Caco-2 (cell line): ENCODE results near the gene TANK. TPM values are rescaled to one million over a fixed set of nuclear protein-coding genes. Genes with fewer than 3 reads are reported as not detected.
"Not testable (repeated sequence)": the region's sequence is repeated elsewhere in the genome, so short reads cannot be mapped to it uniquely, and the experiment has no call there.

Experiments
- BruUV-seq: library from RNA; stranded (reverse); fragments of 400-500 nt; replicated peaks from 2 replicates; lab custom pipeline; 2021; lab: Mats Ljungman, UMichigan
- CTCF ChIA-PET: fragments of 300-600 bp; sonication (Branson Sonifier 250); formaldehyde crosslinking; loops from one replicate; lab custom pipeline; 2022; ENCODE audit warnings: antibody characterized with exemption; lab: Charles Lee
- POLR2A ChIA-PET: fragments of 300-600 bp; sonication (Branson Sonifier 250); formaldehyde crosslinking; loops from one replicate; lab custom pipeline; 2022; ENCODE audit warnings: antibody characterized with exemption; lab: Charles Lee
- DNase-seq, 2 experiments: peaks; one replicate each; pipeline versions ENCODE4 v3.0.0 to v3.0.0-alpha.2; 2020 to 2022
- H3K27me3 ChIP-seq: replicated peaks from 2 replicates; pipeline ENCODE4 v1.6.0; 2011; ENCODE audit warnings: low read length; ENCODE audit not compliant: control insufficient read depth, insufficient read depth
- H3K36me3 ChIP-seq: 2 replicates; pipeline ENCODE4 v1.5.1; 2011; ENCODE audit warnings: low read length; ENCODE audit not compliant: control insufficient read depth, insufficient read depth
- H3K4me1 ChIP-seq: fragments of 250-450 bp; sonication (Bioruptor Pico); 2 replicates; pipeline ENCODE4 v1.5.1; 2020; ENCODE audit warnings: mild to moderate bottlenecking
- H3K4me3 ChIP-seq: 2 replicates; pipeline ENCODE4 v1.5.1; 2011; ENCODE audit warnings: low read depth, mild to moderate bottlenecking, control low read depth, low read length
- H3K9me3 ChIP-seq: fragments of 250-450 bp; sonication (Bioruptor Pico); 2 replicates; pipeline ENCODE4 v1.5.1; 2020; ENCODE audit warnings: mild to moderate bottlenecking, moderate library complexity
- H3K27ac Mint-ChIP-seq: one replicate; pipeline ENCODE4 v1.8.0; 2022; ENCODE audit warnings: mixed read lengths; ENCODE audit not compliant: unreplicated experiment
- H3K27me3 Mint-ChIP-seq: one replicate; pipeline ENCODE4 v1.8.0; 2022; ENCODE audit warnings: mixed read lengths; ENCODE audit not compliant: insufficient read depth, unreplicated experiment
- H3K36me3 Mint-ChIP-seq: one replicate; pipeline ENCODE4 v1.8.0; 2022; ENCODE audit warnings: mild to moderate bottlenecking, mixed read lengths; ENCODE audit not compliant: insufficient read depth, unreplicated experiment
- H3K4me1 Mint-ChIP-seq: one replicate; pipeline ENCODE4 v1.8.0; 2022; ENCODE audit warnings: low read depth, mixed read lengths; ENCODE audit not compliant: unreplicated experiment
- H3K4me3 Mint-ChIP-seq: one replicate; pipeline ENCODE4 v1.8.0; 2022; ENCODE audit warnings: mild to moderate bottlenecking, moderate library complexity, mixed read lengths; ENCODE audit not compliant: unreplicated experiment
- H3K9me3 Mint-ChIP-seq: one replicate; pipeline ENCODE4 v1.8.0; 2022; ENCODE audit warnings: mixed read lengths; ENCODE audit not compliant: unreplicated experiment
- CTCF ChIP-seq, 2 experiments: fragments of 200-600 bp in 1 of 2; IDR thresholded peaks; 1 replicate in 1 of 2; 2 replicates in 1 of 2; pipeline versions ENCODE4 v1.5.1 to v1.8.0; 2011 to 2022; ENCODE audit warnings: antibody characterized with exemption in 1 of 2, control low read depth in 1 of 2, inconsistent platforms in 1 of 2, low read depth in 1 of 2, low read length in 1 of 2, mild to moderate bottlenecking in 1 of 2, moderate library complexity in 1 of 2; ENCODE audit not compliant: insufficient read depth in 1 of 2, severe bottlenecking in 1 of 2, unreplicated experiment in 1 of 2
- intact Hi-C: fragments of 100-400 bp; cut with micrococcal nuclease; formaldehyde crosslinking; loops from one replicate; pipeline ENCODE4 v1.10.0; 2022; ENCODE audit not compliant: unreplicated experiment
- total RNA-seq: library from RNA; stranded (reverse); gene quantifications from 2 replicates; pipeline ENCODE4 v1.2.3, GENCODE V29; 2022

The TANK gene
- total RNA-seq, 1 experiment from 2014 or later, result 56.0 TPM

GRCh38 chr2:161269111-161269510, 108.9 kb downstream of the TANK start:
- ChIA-PET CTCF (no interaction called here), POLR2A (no interaction called here)
- H3K27me3 ChIP-seq, result no peaks in the 10 kb centered on the region
- H3K4me1 ChIP-seq, result no peaks in the 10 kb centered on the region
- no peaks in the 10 kb centered on the region for H3K4me1 Mint-ChIP-seq
- DNase-seq, result no peak
- H3K9me3 Mint-ChIP-seq, result peaks cover 7% of the 10 kb centered on the region
- H3K4me3 Mint-ChIP-seq, result no peak overlapping the region
- H3K27me3 Mint-ChIP-seq, result no peaks in the 10 kb centered on the region
- H3K36me3 ChIP-seq, result no peaks in the 10 kb centered on the region
- no TSS peak for BruUV-seq
- no peak overlapping the region for H3K27ac Mint-ChIP-seq
- intact Hi-C loops, result loop anchor here (5.0 kb wide), 1 partner anchor 272 kb away; no protein-coding TSS in a partner anchor
- 0 out of 2 replicates have a peak, but pooled peaks cover 4% of the 10 kb centered on the region for H3K9me3 ChIP-seq
- no peak overlapping the region for H3K4me3 ChIP-seq
- no peak for TF ChIP-seq CTCF (IDR thresholded peaks at IDR 0.05; ENCODE audit: insufficient read depth in 1 of 2, low read depth in 1 of 2, low read length in 1 of 2, severe bottlenecking in 1 of 2, unreplicated experiment in 1 of 2)
- H3K36me3 Mint-ChIP-seq, result no peaks in the 10 kb centered on the region

GRCh38 chr2:161273038-161273760, 113.0 kb downstream of the TANK start:
- H3K27ac Mint-ChIP-seq, result no peak overlapping the region
- intact Hi-C loops, result loop anchor here (1.0 to 5.0 kb wide), 3 partner anchors 22 to 50 kb away; no protein-coding TSS in a partner anchor
- Histone ChIP-seq H3K27me3 (no peaks in the 10 kb centered on the region), H3K4me1 (no peaks in the 10 kb centered on the region), H3K4me3 (no peak overlapping the region), H3K36me3 (no peaks in the 10 kb centered on the region), H3K9me3 (0 out of 2 replicates have a peak, but pooled peaks cover 4% of the 10 kb centered on the region)
- H3K27me3 Mint-ChIP-seq, result peaks cover 3% of the 10 kb centered on the region
- no peaks in the 10 kb centered on the region for H3K36me3 Mint-ChIP-seq
- H3K4me1 Mint-ChIP-seq, result no peaks in the 10 kb centered on the region
- DNase-seq, result peak in 1 of 2 experiments; percentile 66
- ChIA-PET POLR2A (no interaction called here), CTCF (interaction anchor here (0.7 kb wide), 1 partner anchor 8 kb away, joined by 4 read pairs; no protein-coding TSS in a partner anchor)
- no peak overlapping the region for H3K4me3 Mint-ChIP-seq
- peak; percentile 56 to 70 for TF ChIP-seq CTCF (IDR thresholded peaks at IDR 0.05; ENCODE audit: insufficient read depth in 1 of 2, low read depth in 1 of 2, low read length in 1 of 2, severe bottlenecking in 1 of 2, unreplicated experiment in 1 of 2)
- peaks cover 7% of the 10 kb centered on the region for H3K9me3 Mint-ChIP-seq
- no TSS peak for BruUV-seq

GRCh38 chr2:161278564-161279229, 118.5 kb downstream of the TANK start:
- POLR2A ChIA-PET, H3K36me3 ChIP-seq, DNase-seq, H3K27ac Mint-ChIP-seq, H3K4me3 ChIP-seq, H3K27me3 ChIP-seq, intact Hi-C loops, H3K9me3 ChIP-seq, H3K27me3 Mint-ChIP-seq, H3K36me3 Mint-ChIP-seq, BruUV-seq, CTCF ChIA-PET, H3K4me1 Mint-ChIP-seq, H3K4me3 Mint-ChIP-seq, H3K4me1 ChIP-seq, H3K9me3 Mint-ChIP-seq: not testable (repeated sequence)

GRCh38 chr2:161279230-161279815, 119.1 kb downstream of the TANK start:
- H3K36me3 ChIP-seq, H3K27ac Mint-ChIP-seq, H3K4me3 Mint-ChIP-seq, intact Hi-C loops, CTCF ChIA-PET, H3K27me3 Mint-ChIP-seq, H3K27me3 ChIP-seq, H3K36me3 Mint-ChIP-seq, H3K4me3 ChIP-seq, H3K4me1 ChIP-seq, H3K9me3 Mint-ChIP-seq, H3K9me3 ChIP-seq, POLR2A ChIA-PET, BruUV-seq, DNase-seq, H3K4me1 Mint-ChIP-seq: not testable (repeated sequence)
